OCI-LY7 (cell line): Measurements from ENCODE around the gene ASB11.

Experiments used
- EZH2phosphoT487 ChIP-seq: fragments of 200-600 bp; sonication (generic); IDR thresholded peaks from 2 replicates; pipeline ENCODE4 v1.6.1; 2018; ENCODE audit warnings: low read depth, borderline replicate concordance, mild to moderate bottlenecking, mixed run types, antibody characterized with exemption, low read length, moderate library complexity, mixed read lengths
- TF ChIP-seq, protein P1 (sequence below): fragments of 200-600 bp; sonication (generic); conservative IDR thresholded peaks from 2 replicates; pipeline ENCODE4 v1.5.1; 2014; ENCODE audit warnings: mild to moderate bottlenecking, antibody characterized with exemption, low read length, moderate library complexity, mixed read lengths

DNA sequence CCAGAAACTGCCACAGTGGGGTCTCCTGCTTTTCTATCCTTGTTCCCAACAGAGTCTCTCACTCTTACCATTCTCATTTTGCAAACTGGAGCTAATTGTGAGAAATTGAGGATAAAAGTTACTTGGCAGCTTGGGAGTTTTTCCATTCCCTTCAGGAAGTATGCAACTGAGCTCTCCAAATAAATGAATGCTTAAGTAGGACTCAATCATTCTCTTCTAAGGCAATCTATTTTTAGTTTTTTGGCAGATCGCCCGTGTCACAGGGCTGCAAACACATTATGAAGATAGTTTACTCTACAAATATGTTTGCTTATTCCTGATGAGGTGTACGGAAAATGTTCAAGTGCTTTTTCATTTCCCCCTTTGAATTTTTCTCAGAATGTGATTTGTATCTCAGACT, 5.3 kb downstream of the ASB11 start:
- TF ChIP-seq, protein P1, sequence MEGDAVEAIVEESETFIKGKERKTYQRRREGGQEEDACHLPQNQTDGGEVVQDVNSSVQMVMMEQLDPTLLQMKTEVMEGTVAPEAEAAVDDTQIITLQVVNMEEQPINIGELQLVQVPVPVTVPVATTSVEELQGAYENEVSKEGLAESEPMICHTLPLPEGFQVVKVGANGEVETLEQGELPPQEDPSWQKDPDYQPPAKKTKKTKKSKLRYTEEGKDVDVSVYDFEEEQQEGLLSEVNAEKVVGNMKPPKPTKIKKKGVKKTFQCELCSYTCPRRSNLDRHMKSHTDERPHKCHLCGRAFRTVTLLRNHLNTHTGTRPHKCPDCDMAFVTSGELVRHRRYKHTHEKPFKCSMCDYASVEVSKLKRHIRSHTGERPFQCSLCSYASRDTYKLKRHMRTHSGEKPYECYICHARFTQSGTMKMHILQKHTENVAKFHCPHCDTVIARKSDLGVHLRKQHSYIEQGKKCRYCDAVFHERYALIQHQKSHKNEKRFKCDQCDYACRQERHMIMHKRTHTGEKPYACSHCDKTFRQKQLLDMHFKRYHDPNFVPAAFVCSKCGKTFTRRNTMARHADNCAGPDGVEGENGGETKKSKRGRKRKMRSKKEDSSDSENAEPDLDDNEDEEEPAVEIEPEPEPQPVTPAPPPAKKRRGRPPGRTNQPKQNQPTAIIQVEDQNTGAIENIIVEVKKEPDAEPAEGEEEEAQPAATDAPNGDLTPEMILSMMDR: no peak
- TF ChIP-seq EZH2phosphoT487: no peak
